ENCODE measurements around the gene DOK4. TPM values are rescaled to one million over a fixed set of nuclear protein-coding genes. Genes with fewer than 3 reads are reported as not detected.

The DOK4 gene
- total RNA-seq, 1 experiment from 2014 or later: 122 TPM

DNA sequence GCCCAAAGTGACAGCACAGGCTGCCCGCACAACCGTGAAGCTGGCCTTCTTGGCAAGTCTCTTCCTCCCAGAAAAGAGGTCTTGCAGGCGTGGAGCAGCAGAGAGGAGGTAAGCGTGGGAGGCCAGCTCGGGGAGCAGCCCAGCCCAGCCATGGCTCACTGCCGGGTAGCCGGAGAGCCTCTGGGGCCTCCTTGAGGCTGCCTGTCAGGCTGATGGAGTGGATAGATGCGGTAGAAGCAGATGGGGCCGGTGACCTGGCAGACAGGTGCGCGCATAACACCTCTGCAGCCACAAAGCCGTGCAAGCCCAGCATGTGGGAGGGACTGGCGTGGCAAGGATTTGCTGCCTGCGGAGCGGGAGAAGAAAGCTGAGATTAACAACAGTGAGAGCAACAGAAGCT lies 17.1 kb upstream of the DOK4 start:
- ChIA-PET POLR2A (no interaction called here), CTCF (no interaction called here)
- no peaks in the 10 kb centered on the region for H3K36me3 Mint-ChIP-seq (ENCODE audit: insufficient read depth, unreplicated experiment)
- H3K4me3 ChIP-seq (ENCODE audit: low read depth, low read length): no peak overlapping the region
- intact Hi-C loops (cut with micrococcal nuclease; ENCODE audit: unreplicated experiment): no loop called here
- H3K4me3 Mint-ChIP-seq (ENCODE audit: unreplicated experiment): no peak overlapping the region
- TF ChIP-seq, protein P1, sequence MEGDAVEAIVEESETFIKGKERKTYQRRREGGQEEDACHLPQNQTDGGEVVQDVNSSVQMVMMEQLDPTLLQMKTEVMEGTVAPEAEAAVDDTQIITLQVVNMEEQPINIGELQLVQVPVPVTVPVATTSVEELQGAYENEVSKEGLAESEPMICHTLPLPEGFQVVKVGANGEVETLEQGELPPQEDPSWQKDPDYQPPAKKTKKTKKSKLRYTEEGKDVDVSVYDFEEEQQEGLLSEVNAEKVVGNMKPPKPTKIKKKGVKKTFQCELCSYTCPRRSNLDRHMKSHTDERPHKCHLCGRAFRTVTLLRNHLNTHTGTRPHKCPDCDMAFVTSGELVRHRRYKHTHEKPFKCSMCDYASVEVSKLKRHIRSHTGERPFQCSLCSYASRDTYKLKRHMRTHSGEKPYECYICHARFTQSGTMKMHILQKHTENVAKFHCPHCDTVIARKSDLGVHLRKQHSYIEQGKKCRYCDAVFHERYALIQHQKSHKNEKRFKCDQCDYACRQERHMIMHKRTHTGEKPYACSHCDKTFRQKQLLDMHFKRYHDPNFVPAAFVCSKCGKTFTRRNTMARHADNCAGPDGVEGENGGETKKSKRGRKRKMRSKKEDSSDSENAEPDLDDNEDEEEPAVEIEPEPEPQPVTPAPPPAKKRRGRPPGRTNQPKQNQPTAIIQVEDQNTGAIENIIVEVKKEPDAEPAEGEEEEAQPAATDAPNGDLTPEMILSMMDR (IDR thresholded peaks at IDR 0.05; ENCODE audit: insufficient read depth in 1 of 2, low read depth in 1 of 2, low read length in 1 of 2, severe bottlenecking in 1 of 2, unreplicated experiment in 1 of 2): no peak
- BruUV-seq (replicated peaks): no TSS peak
- no peaks in the 10 kb centered on the region for H3K27me3 Mint-ChIP-seq (ENCODE audit: insufficient read depth, unreplicated experiment)
- H3K4me1 ChIP-seq: no peaks in the 10 kb centered on the region; the same call in 1 of the 2 replicates
- no peaks in the 10 kb centered on the region for H3K9me3 Mint-ChIP-seq (ENCODE audit: unreplicated experiment)
- no peak overlapping the region for H3K27ac Mint-ChIP-seq (ENCODE audit: unreplicated experiment)
- peaks cover 7% of the 10 kb centered on the region for H3K4me1 Mint-ChIP-seq (ENCODE audit: low read depth, unreplicated experiment)
- no peak for DNase-seq
- H3K36me3 ChIP-seq (ENCODE audit: control insufficient read depth, insufficient read depth, low read length): no peaks in the 10 kb centered on the region
- H3K27me3 ChIP-seq (replicated peaks; ENCODE audit: control insufficient read depth, insufficient read depth, low read length): no peaks in the 10 kb centered on the region
- H3K9me3 ChIP-seq: no peaks in the 10 kb centered on the region

DNA sequence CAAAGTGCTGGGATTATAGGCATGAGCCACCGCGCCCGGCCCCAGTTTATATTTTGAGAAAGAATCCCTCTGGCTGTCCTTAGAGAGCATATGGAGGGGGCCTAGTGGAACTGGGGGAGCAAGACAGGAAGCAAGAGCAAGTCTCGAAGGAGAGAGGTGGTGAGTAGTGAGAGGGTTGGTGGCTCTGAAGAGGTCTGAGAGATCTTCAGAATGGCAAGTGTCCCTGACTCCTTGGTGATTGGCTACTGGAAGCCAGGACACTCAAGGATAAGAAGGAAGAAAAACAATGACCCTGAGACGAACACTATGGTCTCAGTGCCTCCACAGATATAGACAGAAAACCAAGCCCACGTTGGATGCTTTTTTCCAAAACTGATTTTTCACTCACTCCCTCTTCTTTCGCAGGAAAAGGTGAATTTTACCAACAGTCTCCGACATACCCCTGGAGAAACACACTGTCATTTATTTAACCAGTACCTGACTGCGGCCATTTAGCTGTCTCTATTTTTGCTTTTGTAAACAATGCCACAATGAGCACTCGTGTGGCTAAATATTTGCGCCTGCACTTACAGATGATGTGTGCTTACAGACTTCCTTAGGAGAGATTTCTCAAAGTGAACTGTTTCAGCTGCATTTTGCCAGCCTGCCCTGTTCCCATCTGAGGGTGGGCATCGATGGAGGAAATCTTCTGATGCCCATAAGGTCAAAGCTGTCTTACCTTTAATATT lies 15.9 kb upstream of the DOK4 start:
- Mint-ChIP-seq H3K9me3 (ENCODE audit: unreplicated experiment) (no peaks in the 10 kb centered on the region), H3K4me3 (ENCODE audit: unreplicated experiment) (no peak overlapping the region), H3K27me3 (ENCODE audit: insufficient read depth, unreplicated experiment) (no peaks in the 10 kb centered on the region), H3K36me3 (ENCODE audit: insufficient read depth, unreplicated experiment) (no peaks in the 10 kb centered on the region), H3K4me1 (ENCODE audit: low read depth, unreplicated experiment) (peaks cover 7% of the 10 kb centered on the region), H3K27ac (ENCODE audit: unreplicated experiment) (no peak overlapping the region)
- intact Hi-C loops (cut with micrococcal nuclease; ENCODE audit: unreplicated experiment): no loop called here
- H3K36me3 ChIP-seq (ENCODE audit: control insufficient read depth, insufficient read depth, low read length): no peaks in the 10 kb centered on the region
- H3K4me1 ChIP-seq: no peaks in the 10 kb centered on the region; the same call in 1 of the 2 replicates
- H3K9me3 ChIP-seq: no peaks in the 10 kb centered on the region
- CTCF ChIA-PET: interaction anchor here (0.6 kb wide), 1 partner anchor 119 kb away, joined by 3 read pairs; no protein-coding TSS in a partner anchor
- no peaks in the 10 kb centered on the region for H3K27me3 ChIP-seq (replicated peaks; ENCODE audit: control insufficient read depth, insufficient read depth, low read length)
- no peak for DNase-seq
- BruUV-seq (replicated peaks): no TSS peak
- POLR2A ChIA-PET: no interaction called here
- TF ChIP-seq, protein P1 (IDR thresholded peaks at IDR 0.05; ENCODE audit: insufficient read depth in 1 of 2, low read depth in 1 of 2, low read length in 1 of 2, severe bottlenecking in 1 of 2, unreplicated experiment in 1 of 2): no peak
- no peak overlapping the region for H3K4me3 ChIP-seq (ENCODE audit: low read depth, low read length)

DNA sequence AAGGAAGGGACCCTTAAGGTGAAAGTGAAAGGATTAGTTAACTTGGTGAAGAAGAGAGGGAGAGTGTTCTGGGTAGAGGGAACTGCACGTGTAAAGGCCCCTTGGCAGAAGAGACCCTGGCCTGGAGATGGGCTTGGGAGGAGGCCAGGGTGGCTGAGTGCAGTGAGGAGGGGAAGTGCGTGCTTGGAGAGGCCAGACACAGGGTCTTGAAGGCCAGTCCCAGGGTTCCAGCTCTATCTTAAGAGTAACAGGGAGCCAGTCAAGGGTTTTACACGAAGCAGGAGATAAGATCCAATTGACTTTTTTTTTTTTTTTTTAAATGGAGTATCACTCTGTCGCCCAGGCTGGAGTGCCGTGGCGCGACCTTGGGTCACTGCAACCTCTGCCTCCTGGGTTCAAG lies 15.2 kb upstream of the DOK4 start:
- no peaks in the 10 kb centered on the region; the same call in 1 of the 2 replicates for H3K4me1 ChIP-seq
- no peaks in the 10 kb centered on the region for H3K36me3 ChIP-seq (ENCODE audit: control insufficient read depth, insufficient read depth, low read length)
- Mint-ChIP-seq H3K36me3 (ENCODE audit: insufficient read depth, unreplicated experiment) (no peaks in the 10 kb centered on the region), H3K4me3 (ENCODE audit: unreplicated experiment) (no peak overlapping the region), H3K9me3 (ENCODE audit: unreplicated experiment) (no peaks in the 10 kb centered on the region), H3K4me1 (ENCODE audit: low read depth, unreplicated experiment) (peaks cover 7% of the 10 kb centered on the region), H3K27ac (ENCODE audit: unreplicated experiment) (peak overlapping the region; percentile 19), H3K27me3 (ENCODE audit: insufficient read depth, unreplicated experiment) (no peaks in the 10 kb centered on the region)
- no peak for DNase-seq
- H3K27me3 ChIP-seq (replicated peaks; ENCODE audit: control insufficient read depth, insufficient read depth, low read length): no peaks in the 10 kb centered on the region
- no peaks in the 10 kb centered on the region for H3K9me3 ChIP-seq
- H3K4me3 ChIP-seq (ENCODE audit: low read depth, low read length): no peak overlapping the region
- ChIA-PET CTCF (interaction anchor here (0.6 kb wide), 2 partner anchors 88 to 119 kb away, joined by 3 to 4 read pairs; no protein-coding TSS in a partner anchor), POLR2A (no interaction called here)
- no TSS peak for BruUV-seq (replicated peaks)
- TF ChIP-seq, protein P1 (IDR thresholded peaks at IDR 0.05; ENCODE audit: insufficient read depth in 1 of 2, low read depth in 1 of 2, low read length in 1 of 2, severe bottlenecking in 1 of 2, unreplicated experiment in 1 of 2): no peak
- intact Hi-C loops (cut with micrococcal nuclease; ENCODE audit: unreplicated experiment): no loop called here
